GM12864 (cell line): ENCODE measurements around the gene RASIP1.
"Not testable (repeated sequence)": the region's sequence is repeated elsewhere in the genome, so short reads cannot be mapped to it uniquely, and the experiment has no call there.

ENCODE experiments used
- DNase-seq: peaks from one replicate; pipeline ENCODE4 v3.0.0-alpha.2; 2011; ENCODE audit warnings: low read depth
- H3K4me3 ChIP-seq: 2 replicates; pipeline ENCODE4 v1.5.1; 2011; ENCODE audit warnings: mild to moderate bottlenecking, low read depth, low read length, control low read depth
- TF ChIP-seq, protein P1 (sequence below): IDR thresholded peaks from 2 replicates; pipeline ENCODE4 v1.5.1; 2011; ENCODE audit warnings: low read depth, mild to moderate bottlenecking, moderate library complexity, low read length, control low read depth, inconsistent platforms; ENCODE audit errors: missing control alignments

Gene RASIP1, protein sequence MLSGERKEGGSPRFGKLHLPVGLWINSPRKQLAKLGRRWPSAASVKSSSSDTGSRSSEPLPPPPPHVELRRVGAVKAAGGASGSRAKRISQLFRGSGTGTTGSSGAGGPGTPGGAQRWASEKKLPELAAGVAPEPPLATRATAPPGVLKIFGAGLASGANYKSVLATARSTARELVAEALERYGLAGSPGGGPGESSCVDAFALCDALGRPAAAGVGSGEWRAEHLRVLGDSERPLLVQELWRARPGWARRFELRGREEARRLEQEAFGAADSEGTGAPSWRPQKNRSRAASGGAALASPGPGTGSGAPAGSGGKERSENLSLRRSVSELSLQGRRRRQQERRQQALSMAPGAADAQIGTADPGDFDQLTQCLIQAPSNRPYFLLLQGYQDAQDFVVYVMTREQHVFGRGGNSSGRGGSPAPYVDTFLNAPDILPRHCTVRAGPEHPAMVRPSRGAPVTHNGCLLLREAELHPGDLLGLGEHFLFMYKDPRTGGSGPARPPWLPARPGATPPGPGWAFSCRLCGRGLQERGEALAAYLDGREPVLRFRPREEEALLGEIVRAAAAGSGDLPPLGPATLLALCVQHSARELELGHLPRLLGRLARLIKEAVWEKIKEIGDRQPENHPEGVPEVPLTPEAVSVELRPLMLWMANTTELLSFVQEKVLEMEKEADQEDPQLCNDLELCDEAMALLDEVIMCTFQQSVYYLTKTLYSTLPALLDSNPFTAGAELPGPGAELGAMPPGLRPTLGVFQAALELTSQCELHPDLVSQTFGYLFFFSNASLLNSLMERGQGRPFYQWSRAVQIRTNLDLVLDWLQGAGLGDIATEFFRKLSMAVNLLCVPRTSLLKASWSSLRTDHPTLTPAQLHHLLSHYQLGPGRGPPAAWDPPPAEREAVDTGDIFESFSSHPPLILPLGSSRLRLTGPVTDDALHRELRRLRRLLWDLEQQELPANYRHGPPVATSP

DNA sequence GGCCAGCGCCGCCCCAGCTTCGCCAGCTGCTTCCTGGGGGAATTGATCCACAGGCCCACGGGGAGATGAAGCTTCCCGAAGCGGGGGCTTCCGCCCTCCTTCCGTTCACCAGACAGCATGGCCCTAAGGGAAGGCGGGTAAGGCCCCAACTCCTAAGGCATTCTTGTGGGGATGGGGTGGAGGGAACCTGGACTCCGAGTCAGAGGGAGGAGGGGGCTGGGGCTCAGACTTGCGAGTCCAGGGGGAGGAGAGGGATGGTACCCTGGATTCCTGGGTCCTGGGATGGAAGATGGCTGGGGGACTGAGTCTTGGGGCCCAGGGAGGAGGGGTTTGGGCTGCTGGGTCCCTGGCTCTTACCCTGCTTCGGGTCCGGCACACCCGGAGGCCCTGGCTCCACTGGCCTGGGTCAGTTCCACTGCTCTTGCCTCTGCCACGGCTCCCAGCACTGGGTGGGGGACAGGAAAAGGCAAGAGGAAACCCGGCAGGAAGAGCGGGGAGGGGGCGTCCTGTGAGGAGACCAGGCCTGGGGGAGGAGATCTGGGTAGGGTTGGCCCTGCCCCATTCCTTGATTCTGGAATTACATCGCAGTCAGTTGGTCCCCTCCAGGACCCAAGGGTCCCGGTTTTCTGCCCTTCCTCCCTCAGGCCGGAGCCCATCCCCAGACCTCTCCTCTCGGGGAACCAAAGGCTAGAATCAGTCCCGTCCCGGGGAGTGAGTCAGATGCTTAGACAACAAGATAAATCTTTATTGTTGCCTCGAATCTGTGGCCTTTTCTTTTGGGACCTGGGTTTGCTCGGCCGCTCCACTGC lies at the start of gene RASIP1:
RASIP1 (minus strand) TSS at position 447 of the 809 bp plus-strand sequence; CDS start at position 119, 328 bp downstream.
- TF ChIP-seq, protein P1, sequence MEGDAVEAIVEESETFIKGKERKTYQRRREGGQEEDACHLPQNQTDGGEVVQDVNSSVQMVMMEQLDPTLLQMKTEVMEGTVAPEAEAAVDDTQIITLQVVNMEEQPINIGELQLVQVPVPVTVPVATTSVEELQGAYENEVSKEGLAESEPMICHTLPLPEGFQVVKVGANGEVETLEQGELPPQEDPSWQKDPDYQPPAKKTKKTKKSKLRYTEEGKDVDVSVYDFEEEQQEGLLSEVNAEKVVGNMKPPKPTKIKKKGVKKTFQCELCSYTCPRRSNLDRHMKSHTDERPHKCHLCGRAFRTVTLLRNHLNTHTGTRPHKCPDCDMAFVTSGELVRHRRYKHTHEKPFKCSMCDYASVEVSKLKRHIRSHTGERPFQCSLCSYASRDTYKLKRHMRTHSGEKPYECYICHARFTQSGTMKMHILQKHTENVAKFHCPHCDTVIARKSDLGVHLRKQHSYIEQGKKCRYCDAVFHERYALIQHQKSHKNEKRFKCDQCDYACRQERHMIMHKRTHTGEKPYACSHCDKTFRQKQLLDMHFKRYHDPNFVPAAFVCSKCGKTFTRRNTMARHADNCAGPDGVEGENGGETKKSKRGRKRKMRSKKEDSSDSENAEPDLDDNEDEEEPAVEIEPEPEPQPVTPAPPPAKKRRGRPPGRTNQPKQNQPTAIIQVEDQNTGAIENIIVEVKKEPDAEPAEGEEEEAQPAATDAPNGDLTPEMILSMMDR, result no peak
- H3K4me3 ChIP-seq, result no peak within 1 kb of the TSS; the same call in 1 of the 2 replicates
- DNase-seq, result no peak

DNA sequence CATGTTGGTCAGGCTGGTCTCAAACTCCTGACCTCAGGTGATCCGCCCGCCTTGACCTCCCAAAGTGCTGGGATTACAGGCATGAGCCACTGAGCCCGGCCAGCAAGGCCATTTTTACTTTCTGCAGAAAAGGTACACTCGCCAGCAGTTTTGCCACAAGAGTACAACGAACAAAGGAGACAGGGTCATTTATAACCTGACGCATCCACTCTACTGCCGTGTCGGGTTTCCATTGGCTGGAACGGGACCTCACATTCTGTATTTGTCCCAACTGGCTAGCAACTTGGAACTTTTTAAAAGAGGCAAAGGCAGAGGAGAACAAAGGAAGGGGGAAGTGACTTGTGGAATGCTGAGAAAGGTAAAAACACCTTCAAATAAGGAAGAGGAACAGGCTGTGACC lies 46.9 kb upstream of the RASIP1 start:
- not testable (repeated sequence) for DNase-seq, H3K4me3 ChIP-seq

DNA sequence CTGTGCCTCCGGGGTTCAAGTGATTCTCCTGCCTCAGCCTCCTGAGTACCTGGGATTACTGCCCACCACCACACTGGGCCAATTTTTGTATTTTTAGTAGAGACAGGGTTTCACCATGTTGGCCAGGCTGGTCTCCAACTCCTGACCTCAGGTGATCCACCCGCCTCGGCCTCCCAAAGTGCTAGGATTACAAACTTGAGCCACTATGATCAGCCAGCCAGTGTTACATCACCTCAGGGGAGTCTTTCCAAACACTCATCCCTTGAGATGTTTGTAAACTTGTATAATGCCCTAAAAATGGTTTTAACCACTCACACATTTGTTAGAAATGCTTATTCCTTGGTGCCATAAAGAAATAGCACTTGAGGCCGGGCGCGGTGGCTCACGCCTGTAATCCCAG lies 46.0 kb upstream of the RASIP1 start:
- not testable (repeated sequence) for DNase-seq, H3K4me3 ChIP-seq

DNA sequence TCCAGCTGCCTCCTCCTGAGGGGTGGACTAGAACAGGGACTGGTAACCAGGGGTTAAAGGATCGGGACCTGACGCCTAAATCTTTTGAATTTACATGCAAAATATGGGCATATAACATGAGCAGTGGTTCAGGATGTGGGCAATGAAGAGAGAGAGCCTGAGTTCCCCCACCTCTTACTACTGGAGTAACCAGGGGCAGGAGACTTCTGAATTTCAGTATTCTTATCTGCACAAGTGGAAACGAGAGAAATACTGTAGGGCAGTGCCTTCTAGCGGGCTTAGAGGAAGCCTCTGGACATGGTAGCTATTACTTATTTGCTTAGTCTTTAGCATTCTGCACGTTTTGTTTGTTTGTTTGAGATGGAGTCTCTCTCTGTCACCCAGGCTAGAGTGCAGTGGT lies 44.1 kb upstream of the RASIP1 start:
- DNase-seq, result no peak
- TF ChIP-seq, protein P1, result peak; percentile 6
- H3K4me3 ChIP-seq, result no peak overlapping the region

DNA sequence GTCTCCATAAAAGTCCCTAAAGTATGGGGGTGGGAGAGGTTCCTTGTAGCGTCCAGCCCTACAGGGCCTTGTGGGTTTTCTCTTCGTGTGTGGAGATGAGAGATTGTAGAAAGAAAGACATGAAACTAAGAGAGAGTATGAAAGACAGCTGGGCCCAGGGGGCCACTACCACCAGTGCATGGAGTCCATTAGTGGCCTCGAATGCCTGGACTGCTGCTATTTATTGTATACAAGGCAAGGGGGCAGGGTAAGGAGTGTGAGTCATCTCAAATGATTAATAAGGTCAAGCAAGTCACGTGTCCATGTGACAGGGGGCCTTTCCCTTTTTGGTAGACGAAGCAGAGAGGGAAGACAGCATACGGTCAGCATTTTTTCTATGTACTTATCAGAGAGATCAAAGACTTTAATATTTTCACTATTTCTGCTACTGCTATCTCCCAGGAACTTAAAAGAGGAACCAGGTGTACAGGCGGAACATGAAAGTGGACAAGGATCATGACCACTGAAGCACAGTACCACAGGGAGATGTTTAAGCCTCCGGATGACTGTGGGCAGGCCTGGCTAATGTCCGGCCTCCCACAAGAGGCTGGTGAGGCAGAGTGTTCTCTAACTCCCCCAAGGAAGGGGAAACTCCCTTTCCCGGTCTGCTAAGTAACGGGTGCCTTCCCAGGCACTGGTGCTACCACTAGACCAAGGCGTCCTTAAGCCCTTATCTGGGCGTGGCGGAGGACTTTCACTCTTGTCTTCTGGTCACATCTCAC lies 40.4 kb upstream of the RASIP1 start:
- TF ChIP-seq, protein P1, result no peak
- no peak for DNase-seq
- no peak overlapping the region for H3K4me3 ChIP-seq

DNA sequence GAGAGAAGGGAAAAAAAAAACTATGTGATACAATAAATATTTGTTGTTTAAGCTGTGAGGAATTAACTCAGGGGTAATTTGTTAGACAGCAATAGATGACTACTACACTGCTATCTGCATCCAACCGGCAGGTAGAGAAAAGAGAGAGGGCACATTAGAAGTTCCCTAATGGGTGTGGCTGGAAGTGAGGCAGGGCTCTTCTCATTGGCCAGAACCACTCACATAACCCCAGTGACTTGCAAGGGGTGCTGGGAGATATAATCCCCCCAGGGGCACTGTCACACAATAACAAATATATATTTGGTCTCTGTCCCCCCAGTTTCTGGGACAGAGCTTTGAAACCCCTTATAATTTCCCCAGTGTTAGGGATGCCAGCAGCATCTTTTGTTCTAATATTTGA lies 39.2 kb upstream of the RASIP1 start:
- no peak for DNase-seq
- TF ChIP-seq, protein P1, result no peak
- no peak overlapping the region for H3K4me3 ChIP-seq

DNA sequence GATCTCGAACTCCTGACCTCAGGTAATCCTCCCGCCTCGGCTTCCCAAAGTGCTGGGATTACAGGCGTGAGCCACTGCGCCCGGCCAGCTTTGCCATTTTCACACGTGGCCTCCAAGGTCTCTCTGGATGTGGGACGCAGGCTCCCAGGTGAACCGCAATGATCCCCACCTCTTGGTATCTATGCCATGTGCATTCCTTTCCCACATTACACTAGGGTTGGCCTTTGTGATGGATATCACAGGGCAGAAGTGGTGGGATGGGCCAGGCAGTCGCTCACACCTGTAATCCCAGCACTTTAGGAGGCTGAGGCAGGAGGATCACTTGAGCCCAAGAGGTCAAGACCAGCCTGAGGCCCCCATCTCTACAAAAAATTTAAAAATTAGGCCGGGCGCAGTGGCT lies 37.3 kb upstream of the RASIP1 start:
- TF ChIP-seq, protein P1, result no peak
- H3K4me3 ChIP-seq, result no peak overlapping the region
- DNase-seq, result no peak
